Right lung (tissue), 5 donors: ENCODE results near the gene PCBP1. TPM values are rescaled to one million over a fixed set of nuclear protein-coding genes. Genes with fewer than 3 reads are reported as not detected.
"Not testable (repeated sequence)": the region's sequence is repeated elsewhere in the genome, so short reads cannot be mapped to it uniquely, and the experiment has no call there.

ENCODE experiments used
- DNase-seq, 2 donors: peaks; one replicate each; pipeline ENCODE4 v3.0.0-alpha.2; 2013
- polyA plus RNA-seq, 5 donors: library from polyadenylated mRNA; unstranded; fragments of 120-200 nt; gene quantifications; one replicate each; pipeline versions ENCODE4 v1.2.1 to v1.2.3, GENCODE V29; 2013; ENCODE audit warnings: inconsistent platforms in 1 of 5, low replicate concordance in 1 of 5; ENCODE audit not compliant: insufficient read length in 5 of 5, insufficient read depth in 1 of 5

Gene PCBP1
- polyA plus RNA-seq, 5 donors: 160 to 295 (median 193) TPM

DNA sequence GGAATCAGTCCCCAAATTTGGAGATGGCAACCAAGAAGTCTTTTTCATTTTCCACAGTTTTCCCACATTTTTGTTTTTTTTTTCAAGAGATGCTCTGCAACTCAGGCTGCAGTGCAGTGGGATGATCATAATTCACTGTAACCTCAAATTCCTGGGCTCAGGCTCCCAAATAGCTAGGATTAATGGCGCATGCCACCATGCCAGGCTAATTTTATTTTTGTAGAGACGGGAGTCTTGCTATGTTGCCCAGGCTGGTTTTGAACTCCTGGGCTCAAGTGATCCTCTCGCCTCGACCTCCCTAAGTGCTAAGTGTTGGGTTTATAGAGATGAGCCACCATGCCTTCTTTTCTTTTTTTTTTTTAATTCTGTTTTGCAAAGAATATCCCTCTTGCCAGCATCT is 35.2 kb downstream of the PCBP1 start:
- no peak for DNase-seq

GRCh38 chr2:70123051-70123828 is 36.0 kb downstream of the PCBP1 start:
- peak in 1 of 2 donors; percentile 64 for DNase-seq

GRCh38 chr2:70123829-70124116 is 36.5 kb downstream of the PCBP1 start:
- DNase-seq: no peak

DNA sequence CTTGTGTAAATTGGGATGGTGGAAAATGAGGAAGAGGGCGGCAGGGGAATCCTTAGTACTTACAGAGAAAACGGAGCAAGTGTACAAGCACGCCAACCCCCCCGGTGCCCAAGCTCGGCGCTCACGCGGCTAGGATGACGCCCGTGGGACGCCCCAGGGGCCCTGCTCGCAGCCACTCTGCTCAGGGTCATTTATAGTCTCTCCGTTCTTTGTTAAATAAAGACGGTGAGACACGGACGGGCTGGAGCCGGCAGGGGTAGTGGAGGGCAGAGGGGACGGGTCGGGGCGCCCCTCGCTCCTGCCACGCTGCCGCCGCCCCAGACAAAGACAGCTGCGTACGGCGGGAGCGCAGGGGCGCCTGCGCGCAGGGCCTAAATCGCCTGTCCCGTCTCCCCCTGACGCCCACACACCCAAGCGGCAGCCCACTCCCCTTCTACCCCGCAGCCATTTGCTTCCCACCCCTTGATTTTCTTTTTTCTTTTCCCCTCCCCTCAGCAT is 37.8 kb downstream of the PCBP1 start:
- peak; percentile 74 to 81 for DNase-seq

DNA sequence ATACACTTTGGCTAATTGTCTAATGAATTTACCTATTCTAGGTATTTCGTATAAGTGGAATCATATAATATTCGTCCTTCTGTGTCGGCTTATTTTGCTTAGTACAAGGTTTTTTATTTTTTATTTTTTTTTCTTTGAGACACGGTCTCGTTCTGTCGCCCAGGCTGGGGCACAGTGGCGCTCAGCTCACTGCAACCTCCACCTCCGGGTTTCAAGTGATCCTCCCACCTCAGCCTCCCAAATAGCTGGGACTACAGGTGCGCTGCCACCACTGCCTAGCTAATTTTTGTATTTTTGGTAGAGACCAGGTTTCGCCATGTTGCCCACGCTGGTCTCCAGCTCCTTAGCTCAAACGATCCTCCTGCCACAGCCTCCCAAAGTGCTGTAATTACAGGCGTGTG is 38.2 kb downstream of the PCBP1 start:
- no peak for DNase-seq

DNA sequence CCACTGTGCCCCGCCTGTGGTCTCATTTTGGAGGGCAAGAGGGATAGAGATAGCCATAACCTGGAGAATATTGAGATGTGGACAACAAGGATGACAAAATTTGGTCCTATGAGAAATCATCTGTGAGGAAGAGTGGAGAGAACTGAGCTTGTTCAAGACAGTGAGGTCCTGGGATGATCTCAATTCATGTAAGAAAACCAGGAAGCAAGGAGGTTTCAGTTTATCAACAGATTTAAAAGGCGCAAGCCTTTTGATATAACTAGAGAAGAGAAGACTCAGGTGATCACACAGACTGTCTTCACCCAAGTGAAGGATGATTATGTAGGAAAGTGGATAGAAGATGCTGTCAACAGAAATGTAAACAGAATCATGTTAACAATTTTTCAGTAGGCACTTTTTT is 39.1 kb downstream of the PCBP1 start:
- DNase-seq: no peak

- no peak for DNase-seq
Measured at GRCh38 chr2:70128005-70128404, 40.7 kb downstream of the PCBP1 start.

- DNase-seq: not testable (repeated sequence)
Measured at GRCh38 chr2:70131344-70132143, 44.3 kb downstream of the PCBP1 start.

DNA sequence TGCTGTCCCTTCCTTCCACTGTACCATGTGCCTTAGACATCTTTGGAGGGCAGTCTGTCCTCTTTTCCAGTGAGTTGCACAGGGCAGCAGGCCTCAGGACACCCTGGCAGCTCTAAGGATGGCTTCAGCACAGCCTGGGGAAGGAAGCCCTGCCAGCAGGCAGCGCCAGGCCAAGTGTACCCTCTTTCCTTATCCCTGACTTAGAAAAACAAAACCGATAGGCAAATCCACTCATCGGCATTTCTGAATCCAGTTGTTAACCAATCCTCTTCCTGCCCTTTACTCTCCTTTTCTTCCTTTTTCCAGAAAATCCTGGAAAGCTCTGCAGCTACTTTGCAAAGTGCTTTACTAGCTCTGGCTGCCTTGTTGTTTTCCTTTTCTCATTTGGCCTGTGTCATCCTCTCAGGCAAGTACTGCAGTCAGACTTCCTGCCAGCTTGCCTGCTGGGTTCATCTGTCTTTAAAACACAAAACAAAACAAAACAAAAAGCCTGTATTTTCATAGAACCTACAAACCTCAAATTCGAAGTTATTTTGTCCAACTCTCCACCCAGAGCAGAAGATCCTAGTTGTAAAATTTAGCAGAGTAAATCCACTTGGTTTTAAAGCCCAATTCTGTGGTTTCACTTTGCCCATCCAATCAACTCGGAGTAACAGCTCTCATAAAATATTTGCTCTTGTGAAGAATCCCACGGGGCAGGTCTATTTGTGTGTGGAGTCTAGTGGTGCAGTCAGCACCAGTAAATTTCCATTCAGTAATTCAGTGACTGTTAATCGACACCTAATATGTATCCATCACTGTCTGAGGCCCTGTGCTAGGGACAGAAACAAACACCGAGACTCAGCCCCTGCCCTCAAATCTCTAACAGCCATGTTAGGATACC is 45.2 kb downstream of the PCBP1 start:
- peak; percentile 51 to 57 for DNase-seq

DNA sequence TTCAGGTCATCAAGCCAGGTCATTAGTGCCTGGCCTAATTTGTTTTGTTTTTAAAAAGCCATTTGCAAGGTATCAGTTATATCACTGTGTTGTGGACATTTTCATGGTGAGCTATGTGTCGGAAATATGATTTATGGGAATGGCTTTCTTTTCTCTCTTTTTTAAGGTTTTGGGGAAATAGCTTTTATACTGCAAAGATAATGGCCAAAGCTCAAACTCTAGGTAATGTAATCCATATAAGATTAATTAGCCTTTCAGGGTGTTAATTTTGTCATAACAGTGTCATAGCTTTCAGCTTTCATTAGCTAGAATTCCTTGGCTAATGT is 45.8 kb downstream of the PCBP1 start:
- no peak for DNase-seq

DNA sequence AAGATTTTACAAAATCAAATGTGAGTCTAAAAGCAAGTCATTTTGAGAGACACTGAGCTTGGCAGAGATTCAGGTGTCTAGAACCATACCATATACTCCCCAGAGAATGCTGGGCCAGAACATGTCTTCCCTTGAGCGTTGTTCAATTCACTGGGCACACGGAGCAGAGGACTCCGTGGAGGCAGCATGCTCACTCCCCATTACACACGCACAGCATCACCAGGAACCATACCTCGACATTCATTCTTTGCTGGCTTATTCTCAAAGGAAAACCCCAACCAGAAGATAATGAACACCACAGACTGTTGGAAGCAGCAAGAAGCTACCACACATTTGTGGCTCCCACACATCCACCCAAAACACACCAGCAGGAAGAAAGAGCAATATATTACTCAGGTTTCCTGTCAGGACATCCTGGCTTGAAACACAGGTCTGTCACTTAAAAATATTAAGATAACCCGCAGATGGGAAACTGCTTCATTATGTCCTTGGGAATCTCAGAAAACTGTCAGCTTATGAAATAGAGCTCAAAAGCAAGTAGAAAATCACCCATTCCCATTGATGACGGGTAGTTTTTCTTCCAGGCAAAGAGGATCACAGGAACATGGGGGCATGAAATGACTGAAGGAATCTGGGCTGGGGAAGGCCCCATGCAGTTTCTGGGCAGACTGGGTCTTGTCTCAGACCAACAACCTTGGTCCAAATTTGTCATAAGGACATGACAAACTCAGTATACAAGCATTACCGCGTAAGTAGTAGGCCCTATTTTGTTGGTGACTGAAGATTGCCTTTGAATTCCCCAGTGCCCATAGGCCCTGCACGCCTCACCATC is 46.4 kb downstream of the PCBP1 start:
- DNase-seq: no peak

GRCh38 chr2:70134323-70134983 is 47.2 kb downstream of the PCBP1 start:
- not testable (repeated sequence) for DNase-seq

Other genes starting within 250 kb of the PCBP1 start
- 10 to 100 TPM; 59.9 to 83.7 (median 73.7) TPM for gene SNRNP27, start 193.5 kb upstream of the PCBP1 start, polyA plus RNA-seq
- gene MXD1, start 172.4 kb upstream of the PCBP1 start, polyA plus RNA-seq: 10 to 100 TPM in 4 of 5 donors, 1 to 10 TPM in 1; 8.1 to 12.7 (median 11.0) TPM
- 1 to 10 TPM; 2.0 to 4.0 (median 3.1) TPM for gene ASPRV1, start 125.8 kb upstream of the PCBP1 start, polyA plus RNA-seq
- 10 to 100 TPM; 14.0 to 16.7 (median 14.8) TPM for gene C2orf42, start 103.5 kb downstream of the PCBP1 start, polyA plus RNA-seq
- gene TIA1, start 161.2 kb downstream of the PCBP1 start, polyA plus RNA-seq: 100 to 1,000 TPM; 343 to 674 (median 619) TPM
- gene PCYOX1, start 170.7 kb downstream of the PCBP1 start, polyA plus RNA-seq: 10 to 100 TPM; 49.6 to 74.4 (median 66.7) TPM
- gene SNRPG, start 206.3 kb downstream of the PCBP1 start, polyA plus RNA-seq: 100 to 1,000 TPM; 101 to 138 (median 133) TPM
- gene FAM136A, start 214.6 kb downstream of the PCBP1 start, polyA plus RNA-seq: 10 to 100 TPM; 47.5 to 57.0 (median 55.8) TPM